Measurements from ENCODE around the gene PRKCB.

PRKCB gene

GRCh38 chr16:23861874-23862273 is 26.1 kb downstream of the PRKCB start:
- no peak for DNase-seq (ENCODE audit: low read depth in 1 of 2, low spot score in 1 of 2)
- no peak for TF ChIP-seq JUND (IDR thresholded peaks at IDR 0.05; ENCODE audit: low read depth)
- in situ Hi-C loops (cut with HindIII; ENCODE audit: low pct_unique_long_range_greater_than_20kb, low sequenced_read_pairs): no loop called here

- in situ Hi-C loops (cut with HindIII; ENCODE audit: low pct_unique_long_range_greater_than_20kb, low sequenced_read_pairs): no loop called here
- DNase-seq (ENCODE audit: low read depth in 1 of 2, low spot score in 1 of 2): no peak
Observed at GRCh38 chr16:23862556-23862955, 26.8 kb downstream of the PRKCB start.

GRCh38 chr16:23863511-23864422 is 28.0 kb downstream of the PRKCB start:
- no peak for DNase-seq (ENCODE audit: low read depth in 1 of 2, low spot score in 1 of 2)
- no peak for TF ChIP-seq JUND (IDR thresholded peaks at IDR 0.05; ENCODE audit: low read depth)
- in situ Hi-C loops (cut with HindIII; ENCODE audit: low pct_unique_long_range_greater_than_20kb, low sequenced_read_pairs): no loop called here

More at GRCh38 chr16:23862556-23862955, 26.8 kb downstream of the PRKCB start:
- no peak for TF ChIP-seq JUND (IDR thresholded peaks at IDR 0.05; ENCODE audit: low read depth)

- no peak for DNase-seq (ENCODE audit: low read depth in 1 of 2, low spot score in 1 of 2)
- TF ChIP-seq JUND (IDR thresholded peaks at IDR 0.05; ENCODE audit: low read depth): no peak
- in situ Hi-C loops (cut with HindIII; ENCODE audit: low pct_unique_long_range_greater_than_20kb, low sequenced_read_pairs): no loop called here
Observed at GRCh38 chr16:23865853-23866252, 30.1 kb downstream of the PRKCB start.

GRCh38 chr16:23866621-23867020 is 30.8 kb downstream of the PRKCB start:
- TF ChIP-seq JUND (IDR thresholded peaks at IDR 0.05; ENCODE audit: low read depth): no peak
- in situ Hi-C loops (cut with HindIII; ENCODE audit: low pct_unique_long_range_greater_than_20kb, low sequenced_read_pairs): no loop called here
- no peak for DNase-seq (ENCODE audit: low read depth in 1 of 2, low spot score in 1 of 2)

- no peak for TF ChIP-seq JUND (IDR thresholded peaks at IDR 0.05; ENCODE audit: low read depth)
- in situ Hi-C loops (cut with HindIII; ENCODE audit: low pct_unique_long_range_greater_than_20kb, low sequenced_read_pairs): no loop called here
- no peak for DNase-seq (ENCODE audit: low read depth in 1 of 2, low spot score in 1 of 2)
Observed at GRCh38 chr16:23867566-23867965, 31.8 kb downstream of the PRKCB start.

- in situ Hi-C loops (cut with HindIII; ENCODE audit: low pct_unique_long_range_greater_than_20kb, low sequenced_read_pairs): no loop called here
- no peak for DNase-seq (ENCODE audit: low read depth in 1 of 2, low spot score in 1 of 2)
- TF ChIP-seq JUND (IDR thresholded peaks at IDR 0.05; ENCODE audit: low read depth): no peak
Observed at GRCh38 chr16:23868136-23868535, 32.4 kb downstream of the PRKCB start.

- TF ChIP-seq JUND (IDR thresholded peaks at IDR 0.05; ENCODE audit: low read depth): no peak
- DNase-seq (ENCODE audit: low read depth in 1 of 2, low spot score in 1 of 2): no peak
- in situ Hi-C loops (cut with HindIII; ENCODE audit: low pct_unique_long_range_greater_than_20kb, low sequenced_read_pairs): no loop called here
Observed at GRCh38 chr16:23869052-23869451, 33.3 kb downstream of the PRKCB start.

GRCh38 chr16:23871924-23872323 is 36.1 kb downstream of the PRKCB start:
- no peak for TF ChIP-seq JUND (IDR thresholded peaks at IDR 0.05; ENCODE audit: low read depth)
- in situ Hi-C loops (cut with HindIII; ENCODE audit: low pct_unique_long_range_greater_than_20kb, low sequenced_read_pairs): no loop called here
- no peak for DNase-seq (ENCODE audit: low read depth in 1 of 2, low spot score in 1 of 2)

GRCh38 chr16:23874613-23875294 is 39.0 kb downstream of the PRKCB start:
- in situ Hi-C loops (cut with HindIII; ENCODE audit: low pct_unique_long_range_greater_than_20kb, low sequenced_read_pairs): no loop called here
- no peak for DNase-seq (ENCODE audit: low read depth in 1 of 2, low spot score in 1 of 2)
- no peak for TF ChIP-seq JUND (IDR thresholded peaks at IDR 0.05; ENCODE audit: low read depth)

- in situ Hi-C loops (cut with HindIII; ENCODE audit: low pct_unique_long_range_greater_than_20kb, low sequenced_read_pairs): no loop called here
- no peak for TF ChIP-seq JUND (IDR thresholded peaks at IDR 0.05; ENCODE audit: low read depth)
- DNase-seq (ENCODE audit: low read depth in 1 of 2, low spot score in 1 of 2): no peak
Observed at GRCh38 chr16:23876256-23876896, 40.6 kb downstream of the PRKCB start.

GRCh38 chr16:23877107-23878070 is 41.6 kb downstream of the PRKCB start:
- peak in 1 of 2 experiments; percentile 38 for DNase-seq (ENCODE audit: low read depth in 1 of 2, low spot score in 1 of 2)
- no peak for TF ChIP-seq JUND (IDR thresholded peaks at IDR 0.05; ENCODE audit: low read depth)
- in situ Hi-C loops (cut with HindIII; ENCODE audit: low pct_unique_long_range_greater_than_20kb, low sequenced_read_pairs): no loop called here

Measured in T47D (cell line).